H1 (cell line): ENCODE results near the gene FAM174A.

Experiments
- KDM5A ChIP-seq: fragments of 200-600 bp; IDR thresholded peaks from 2 replicates; pipeline ENCODE4 v1.7.1; 2012; ENCODE audit warnings: mild to moderate bottlenecking, low read length, inconsistent platforms, mixed read lengths
- POLR2A ChIP-seq, 2 experiments: IDR thresholded peaks; 1 replicate in 1 of 2; 2 replicates in 1 of 2; pipeline ENCODE4 v1.6.1; 2011; ENCODE audit warnings: low read depth in 2 of 2, low read length in 2 of 2, mild to moderate bottlenecking in 2 of 2; ENCODE audit errors: control extremely low read depth in 1 of 2
- SIX5 ChIP-seq: IDR thresholded peaks from 2 replicates; pipeline ENCODE4 v1.6.1; 2011; ENCODE audit warnings: mild to moderate bottlenecking, low read depth, low read length
- SP1 ChIP-seq: IDR thresholded peaks from 2 replicates; pipeline ENCODE4 v1.6.1; 2011; ENCODE audit warnings: low read depth, low read length
- TF ChIP-seq, protein P1 (sequence below), 3 experiments: IDR thresholded peaks; 1 replicate in 2 of 3; 2 replicates in 1 of 3; pipeline versions ENCODE4 v1.5.1 to v1.6.1; 2011; ENCODE audit warnings: low read length in 3 of 3, mild to moderate bottlenecking in 3 of 3, inconsistent platforms in 2 of 3, low read depth in 1 of 3, moderate library complexity in 1 of 3; ENCODE audit not compliant: insufficient read depth in 1 of 3; ENCODE audit errors: control extremely low read depth in 1 of 3
- TF ChIP-seq, protein P2 (sequence below): fragments of 300-600 bp; sonication (generic); IDR thresholded peaks from 2 replicates; pipeline ENCODE4 v1.7.1; 2012; ENCODE audit warnings: low read length, moderate library complexity, mild to moderate bottlenecking, inconsistent platforms; ENCODE audit not compliant: insufficient replicate concordance

DNA sequence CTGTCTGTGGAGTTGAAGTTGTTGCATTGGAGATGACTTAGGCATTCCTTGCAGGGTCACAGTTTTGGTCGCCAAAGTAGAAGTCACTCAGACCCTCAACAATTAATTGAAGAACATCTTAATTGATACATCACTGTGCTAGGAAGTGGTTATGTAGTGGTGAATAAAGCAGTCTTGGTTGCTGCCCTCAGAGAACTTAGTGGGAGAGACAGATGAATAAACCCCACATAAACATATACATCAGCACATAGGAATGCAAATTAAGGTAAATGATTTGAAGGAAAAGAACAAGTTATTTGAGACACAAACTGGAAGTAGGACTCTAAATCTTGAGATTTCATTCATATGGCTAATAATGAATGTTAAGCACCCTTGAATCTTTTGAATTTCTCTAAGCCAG lies 25.7 kb downstream of the FAM174A start:
- TF ChIP-seq, protein P1, sequence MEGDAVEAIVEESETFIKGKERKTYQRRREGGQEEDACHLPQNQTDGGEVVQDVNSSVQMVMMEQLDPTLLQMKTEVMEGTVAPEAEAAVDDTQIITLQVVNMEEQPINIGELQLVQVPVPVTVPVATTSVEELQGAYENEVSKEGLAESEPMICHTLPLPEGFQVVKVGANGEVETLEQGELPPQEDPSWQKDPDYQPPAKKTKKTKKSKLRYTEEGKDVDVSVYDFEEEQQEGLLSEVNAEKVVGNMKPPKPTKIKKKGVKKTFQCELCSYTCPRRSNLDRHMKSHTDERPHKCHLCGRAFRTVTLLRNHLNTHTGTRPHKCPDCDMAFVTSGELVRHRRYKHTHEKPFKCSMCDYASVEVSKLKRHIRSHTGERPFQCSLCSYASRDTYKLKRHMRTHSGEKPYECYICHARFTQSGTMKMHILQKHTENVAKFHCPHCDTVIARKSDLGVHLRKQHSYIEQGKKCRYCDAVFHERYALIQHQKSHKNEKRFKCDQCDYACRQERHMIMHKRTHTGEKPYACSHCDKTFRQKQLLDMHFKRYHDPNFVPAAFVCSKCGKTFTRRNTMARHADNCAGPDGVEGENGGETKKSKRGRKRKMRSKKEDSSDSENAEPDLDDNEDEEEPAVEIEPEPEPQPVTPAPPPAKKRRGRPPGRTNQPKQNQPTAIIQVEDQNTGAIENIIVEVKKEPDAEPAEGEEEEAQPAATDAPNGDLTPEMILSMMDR (IDR thresholded peaks at IDR 0.05; ENCODE audit: control extremely low read depth in 1 of 3, insufficient read depth in 1 of 3, low read depth in 1 of 3, low read length in 3 of 3): no peak
- TF ChIP-seq SP1 (no peak), POLR2A (IDR thresholded peaks at IDR 0.05; ENCODE audit: control extremely low read depth in 1 of 2, low read depth in 2 of 2, low read length in 2 of 2) (no peak), SIX5 (no peak), KDM5A (no peak)
- TF ChIP-seq, protein P2, sequence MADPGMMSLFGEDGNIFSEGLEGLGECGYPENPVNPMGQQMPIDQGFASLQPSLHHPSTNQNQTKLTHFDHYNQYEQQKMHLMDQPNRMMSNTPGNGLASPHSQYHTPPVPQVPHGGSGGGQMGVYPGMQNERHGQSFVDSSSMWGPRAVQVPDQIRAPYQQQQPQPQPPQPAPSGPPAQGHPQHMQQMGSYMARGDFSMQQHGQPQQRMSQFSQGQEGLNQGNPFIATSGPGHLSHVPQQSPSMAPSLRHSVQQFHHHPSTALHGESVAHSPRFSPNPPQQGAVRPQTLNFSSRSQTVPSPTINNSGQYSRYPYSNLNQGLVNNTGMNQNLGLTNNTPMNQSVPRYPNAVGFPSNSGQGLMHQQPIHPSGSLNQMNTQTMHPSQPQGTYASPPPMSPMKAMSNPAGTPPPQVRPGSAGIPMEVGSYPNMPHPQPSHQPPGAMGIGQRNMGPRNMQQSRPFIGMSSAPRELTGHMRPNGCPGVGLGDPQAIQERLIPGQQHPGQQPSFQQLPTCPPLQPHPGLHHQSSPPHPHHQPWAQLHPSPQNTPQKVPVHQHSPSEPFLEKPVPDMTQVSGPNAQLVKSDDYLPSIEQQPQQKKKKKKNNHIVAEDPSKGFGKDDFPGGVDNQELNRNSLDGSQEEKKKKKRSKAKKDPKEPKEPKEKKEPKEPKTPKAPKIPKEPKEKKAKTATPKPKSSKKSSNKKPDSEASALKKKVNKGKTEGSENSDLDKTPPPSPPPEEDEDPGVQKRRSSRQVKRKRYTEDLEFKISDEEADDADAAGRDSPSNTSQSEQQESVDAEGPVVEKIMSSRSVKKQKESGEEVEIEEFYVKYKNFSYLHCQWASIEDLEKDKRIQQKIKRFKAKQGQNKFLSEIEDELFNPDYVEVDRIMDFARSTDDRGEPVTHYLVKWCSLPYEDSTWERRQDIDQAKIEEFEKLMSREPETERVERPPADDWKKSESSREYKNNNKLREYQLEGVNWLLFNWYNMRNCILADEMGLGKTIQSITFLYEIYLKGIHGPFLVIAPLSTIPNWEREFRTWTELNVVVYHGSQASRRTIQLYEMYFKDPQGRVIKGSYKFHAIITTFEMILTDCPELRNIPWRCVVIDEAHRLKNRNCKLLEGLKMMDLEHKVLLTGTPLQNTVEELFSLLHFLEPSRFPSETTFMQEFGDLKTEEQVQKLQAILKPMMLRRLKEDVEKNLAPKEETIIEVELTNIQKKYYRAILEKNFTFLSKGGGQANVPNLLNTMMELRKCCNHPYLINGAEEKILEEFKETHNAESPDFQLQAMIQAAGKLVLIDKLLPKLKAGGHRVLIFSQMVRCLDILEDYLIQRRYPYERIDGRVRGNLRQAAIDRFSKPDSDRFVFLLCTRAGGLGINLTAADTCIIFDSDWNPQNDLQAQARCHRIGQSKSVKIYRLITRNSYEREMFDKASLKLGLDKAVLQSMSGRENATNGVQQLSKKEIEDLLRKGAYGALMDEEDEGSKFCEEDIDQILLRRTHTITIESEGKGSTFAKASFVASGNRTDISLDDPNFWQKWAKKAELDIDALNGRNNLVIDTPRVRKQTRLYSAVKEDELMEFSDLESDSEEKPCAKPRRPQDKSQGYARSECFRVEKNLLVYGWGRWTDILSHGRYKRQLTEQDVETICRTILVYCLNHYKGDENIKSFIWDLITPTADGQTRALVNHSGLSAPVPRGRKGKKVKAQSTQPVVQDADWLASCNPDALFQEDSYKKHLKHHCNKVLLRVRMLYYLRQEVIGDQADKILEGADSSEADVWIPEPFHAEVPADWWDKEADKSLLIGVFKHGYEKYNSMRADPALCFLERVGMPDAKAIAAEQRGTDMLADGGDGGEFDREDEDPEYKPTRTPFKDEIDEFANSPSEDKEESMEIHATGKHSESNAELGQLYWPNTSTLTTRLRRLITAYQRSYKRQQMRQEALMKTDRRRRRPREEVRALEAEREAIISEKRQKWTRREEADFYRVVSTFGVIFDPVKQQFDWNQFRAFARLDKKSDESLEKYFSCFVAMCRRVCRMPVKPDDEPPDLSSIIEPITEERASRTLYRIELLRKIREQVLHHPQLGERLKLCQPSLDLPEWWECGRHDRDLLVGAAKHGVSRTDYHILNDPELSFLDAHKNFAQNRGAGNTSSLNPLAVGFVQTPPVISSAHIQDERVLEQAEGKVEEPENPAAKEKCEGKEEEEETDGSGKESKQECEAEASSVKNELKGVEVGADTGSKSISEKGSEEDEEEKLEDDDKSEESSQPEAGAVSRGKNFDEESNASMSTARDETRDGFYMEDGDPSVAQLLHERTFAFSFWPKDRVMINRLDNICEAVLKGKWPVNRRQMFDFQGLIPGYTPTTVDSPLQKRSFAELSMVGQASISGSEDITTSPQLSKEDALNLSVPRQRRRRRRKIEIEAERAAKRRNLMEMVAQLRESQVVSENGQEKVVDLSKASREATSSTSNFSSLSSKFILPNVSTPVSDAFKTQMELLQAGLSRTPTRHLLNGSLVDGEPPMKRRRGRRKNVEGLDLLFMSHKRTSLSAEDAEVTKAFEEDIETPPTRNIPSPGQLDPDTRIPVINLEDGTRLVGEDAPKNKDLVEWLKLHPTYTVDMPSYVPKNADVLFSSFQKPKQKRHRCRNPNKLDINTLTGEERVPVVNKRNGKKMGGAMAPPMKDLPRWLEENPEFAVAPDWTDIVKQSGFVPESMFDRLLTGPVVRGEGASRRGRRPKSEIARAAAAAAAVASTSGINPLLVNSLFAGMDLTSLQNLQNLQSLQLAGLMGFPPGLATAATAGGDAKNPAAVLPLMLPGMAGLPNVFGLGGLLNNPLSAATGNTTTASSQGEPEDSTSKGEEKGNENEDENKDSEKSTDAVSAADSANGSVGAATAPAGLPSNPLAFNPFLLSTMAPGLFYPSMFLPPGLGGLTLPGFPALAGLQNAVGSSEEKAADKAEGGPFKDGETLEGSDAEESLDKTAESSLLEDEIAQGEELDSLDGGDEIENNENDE: no peak
